GM18498 (cell line): ENCODE measurements around the gene C1QB.

Source experiments
- ATAC-seq: cut with Tn5 transposase; IDR thresholded peaks from one replicate; pipeline ENCODE4 v1.9.1; 2021; ENCODE audit warnings: mild to moderate bottlenecking, moderate library complexity; ENCODE audit not compliant: unreplicated experiment

Gene C1QB

GRCh38 chr1:22652881-22653316, at the start of gene C1QB:
C1QB (plus strand) TSS chr1:22653236; CDS start chr1:22659463, 6,227 bp downstream.
- ATAC-seq: no peak

DNA sequence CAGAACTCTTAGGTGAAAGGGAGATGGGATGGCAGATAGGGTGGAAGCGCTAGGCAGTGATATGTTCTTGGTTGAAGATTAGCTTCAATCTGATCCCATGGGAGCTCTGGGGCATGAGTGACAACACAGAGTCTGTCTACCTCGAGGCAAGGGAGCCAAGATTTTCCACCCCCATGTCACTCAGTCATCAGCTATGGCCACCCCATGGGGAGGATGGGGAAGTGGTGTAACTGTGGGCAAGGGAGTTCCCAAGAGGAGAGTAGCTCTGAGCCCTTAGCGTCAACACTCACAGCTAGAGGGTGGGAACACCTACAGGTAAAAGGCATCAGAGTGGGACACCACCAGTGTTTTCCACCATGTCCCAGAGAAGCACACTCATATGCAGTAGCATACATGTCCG, 46.9 kb upstream of the C1QB start:
- ATAC-seq: no peak

DNA sequence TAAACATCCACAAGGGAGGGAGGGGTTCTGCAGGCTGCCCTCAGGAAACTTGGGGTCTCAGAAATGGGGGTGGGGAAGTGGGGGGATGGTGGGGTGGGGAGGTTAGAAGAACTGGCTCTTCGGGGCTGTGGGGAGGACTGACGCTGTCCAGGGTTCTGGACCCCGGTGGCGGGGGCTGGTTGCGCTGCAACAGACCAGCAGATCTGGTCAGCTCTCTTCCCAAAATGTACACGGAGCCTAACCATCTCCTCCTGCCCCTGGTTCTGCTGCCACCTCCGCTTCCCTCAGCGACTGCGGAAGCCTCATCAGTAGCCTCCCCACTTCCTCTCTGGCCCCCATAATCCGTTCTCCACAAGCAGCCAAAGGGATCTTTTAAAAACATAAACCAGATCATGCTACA, 45.9 kb upstream of the C1QB start:
- no peak for ATAC-seq

DNA sequence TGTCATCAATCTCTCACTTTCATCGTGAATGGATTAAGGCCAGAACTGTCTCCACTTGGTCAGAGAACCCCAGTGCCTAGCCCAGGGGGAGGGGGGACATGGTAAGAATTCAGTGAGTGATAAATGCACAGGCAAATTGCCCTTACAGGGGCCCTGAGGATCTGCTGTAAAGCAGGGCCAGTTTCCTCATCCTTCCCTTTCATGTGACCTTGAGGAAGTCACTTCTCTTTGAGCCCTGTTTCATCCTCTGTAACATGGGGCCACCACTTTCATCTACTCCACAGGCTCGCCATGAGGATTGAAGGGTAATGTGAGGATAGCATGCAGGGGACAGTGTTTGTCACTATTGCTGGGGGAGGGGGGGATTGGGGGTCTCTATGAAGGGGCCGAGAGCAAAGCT, 44.7 kb upstream of the C1QB start:
- ATAC-seq: no peak

GRCh38 chr1:22609291-22609690, 43.7 kb upstream of the C1QB start:
- ATAC-seq: no peak

DNA sequence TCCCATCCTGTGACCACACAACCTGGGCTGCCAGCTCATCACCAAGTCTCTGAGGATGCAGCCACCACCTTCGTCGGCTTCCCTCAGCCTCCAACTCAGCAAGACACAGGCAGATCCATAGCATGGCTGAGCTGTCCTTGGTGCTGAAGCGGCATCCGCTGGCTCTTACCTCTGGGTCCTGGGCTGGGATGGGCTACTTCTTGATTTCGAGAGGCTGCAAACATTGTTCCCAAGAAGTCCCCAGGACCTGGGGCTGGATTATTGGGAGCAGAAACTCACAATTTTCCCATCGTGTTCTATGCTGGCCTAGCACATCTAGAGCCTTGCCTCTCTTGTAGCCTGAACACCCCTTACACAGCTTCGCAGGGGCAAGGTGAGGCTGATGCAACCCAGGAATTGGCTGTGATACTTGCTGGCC, 41.5 kb upstream of the C1QB start:
- no peak for ATAC-seq

- no peak for ATAC-seq
Measured at GRCh38 chr1:22612671-22613571, 40.1 kb upstream of the C1QB start.

DNA sequence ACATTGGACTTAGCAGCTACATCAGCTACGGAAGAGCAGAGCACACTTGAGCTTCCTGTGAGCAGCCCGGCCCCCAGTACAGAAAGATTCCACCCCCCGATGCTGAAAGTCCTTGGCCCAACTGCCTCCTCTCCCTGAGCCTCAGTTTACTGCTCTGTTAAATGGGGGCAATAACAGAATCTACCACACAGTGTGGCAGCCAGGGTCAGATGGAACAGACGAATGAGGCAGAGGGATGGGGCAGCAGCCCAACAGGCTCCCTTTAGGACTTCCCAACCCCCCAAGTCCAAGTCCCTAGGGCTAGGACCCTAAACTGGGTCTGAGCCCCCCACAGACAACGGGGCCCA, 39.5 kb upstream of the C1QB start:
- ATAC-seq: no peak

DNA sequence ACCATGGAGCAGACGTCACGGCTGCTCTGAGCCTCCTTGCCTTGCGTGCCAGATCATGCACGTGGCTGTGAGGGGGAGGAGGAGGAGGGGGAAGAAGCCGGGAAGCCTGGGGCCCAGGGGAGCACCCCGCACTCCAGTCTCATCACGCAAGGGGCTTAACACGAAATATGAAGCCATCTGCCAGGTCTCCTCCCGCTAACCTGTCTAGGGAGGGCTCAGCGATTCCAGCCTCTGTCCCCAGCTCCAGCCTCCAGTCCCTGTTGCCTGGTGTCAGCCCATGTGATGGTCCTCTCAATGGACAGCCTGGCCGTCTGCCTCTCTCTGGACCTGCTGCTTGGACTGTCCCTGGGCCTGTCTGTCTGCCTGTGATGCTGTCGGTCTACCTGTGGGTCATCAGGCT, 39.1 kb upstream of the C1QB start:
- ATAC-seq: no peak

DNA sequence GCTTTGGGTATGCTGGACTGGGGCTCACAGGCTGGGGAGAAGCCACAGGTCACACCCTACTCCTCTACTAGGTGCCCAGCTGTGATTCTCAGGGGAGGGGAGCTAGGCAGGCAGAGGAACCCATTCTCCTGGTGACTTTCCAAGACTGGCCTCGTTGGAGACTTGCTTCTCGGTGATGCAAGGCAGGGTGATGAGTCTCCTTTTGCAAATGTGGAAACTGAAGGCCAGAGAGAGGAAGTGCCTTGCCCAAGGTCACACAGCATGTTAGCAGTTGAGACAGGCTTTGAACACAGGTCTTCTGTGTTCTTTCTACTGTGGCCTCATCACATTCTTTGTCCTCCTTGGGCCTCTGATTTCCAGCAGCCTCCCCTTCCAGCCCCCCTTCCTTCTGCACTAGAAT, 37.1 kb upstream of the C1QB start:
- ATAC-seq: no peak

- ATAC-seq: no peak
Measured at GRCh38 chr1:22616571-22616970, 36.5 kb upstream of the C1QB start.

DNA sequence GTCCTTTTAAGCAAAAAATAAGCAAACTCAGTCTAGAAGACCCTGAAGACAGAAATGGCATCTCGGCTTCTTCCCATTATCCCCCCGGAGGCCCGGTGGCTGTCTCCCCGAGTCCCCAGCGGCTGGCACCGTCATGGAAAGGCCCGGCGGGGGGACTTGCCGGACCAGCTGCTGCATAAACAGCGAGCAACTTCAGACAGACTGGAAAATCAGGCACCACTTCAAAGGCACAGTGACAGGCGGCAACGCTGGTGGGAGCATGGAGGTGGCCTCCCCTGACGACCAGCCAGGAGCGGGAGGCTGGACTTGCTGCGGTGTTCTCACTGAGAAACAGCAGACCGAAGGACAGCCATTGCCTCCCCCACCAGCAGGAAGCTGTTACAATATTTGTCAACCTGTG, 35.0 kb upstream of the C1QB start:
- ATAC-seq: no peak

- no peak for ATAC-seq
Measured at GRCh38 chr1:22619252-22619651, 33.8 kb upstream of the C1QB start.

- ATAC-seq: no peak
Measured at GRCh38 chr1:22619798-22620197, 33.2 kb upstream of the C1QB start.

DNA sequence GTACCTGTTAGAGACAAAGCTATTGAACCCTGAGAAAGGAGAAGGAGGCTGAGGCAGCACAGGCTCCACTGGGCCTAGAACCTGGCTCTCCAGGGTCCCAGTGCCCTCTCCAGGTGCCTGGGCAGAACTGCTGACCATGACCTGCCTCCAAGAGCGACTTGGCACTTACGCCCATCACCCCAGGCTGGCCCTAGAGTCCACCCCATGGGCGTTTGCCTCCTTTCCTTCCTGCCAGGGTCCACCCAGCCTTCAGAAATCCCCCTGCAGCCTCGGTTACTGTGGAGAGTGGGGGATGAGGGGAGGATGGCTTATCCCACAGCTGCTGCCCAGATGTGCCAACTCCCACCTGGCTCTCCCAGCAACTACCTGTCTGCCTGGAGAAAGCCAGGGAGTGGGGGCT, 31.3 kb upstream of the C1QB start:
- no peak for ATAC-seq

DNA sequence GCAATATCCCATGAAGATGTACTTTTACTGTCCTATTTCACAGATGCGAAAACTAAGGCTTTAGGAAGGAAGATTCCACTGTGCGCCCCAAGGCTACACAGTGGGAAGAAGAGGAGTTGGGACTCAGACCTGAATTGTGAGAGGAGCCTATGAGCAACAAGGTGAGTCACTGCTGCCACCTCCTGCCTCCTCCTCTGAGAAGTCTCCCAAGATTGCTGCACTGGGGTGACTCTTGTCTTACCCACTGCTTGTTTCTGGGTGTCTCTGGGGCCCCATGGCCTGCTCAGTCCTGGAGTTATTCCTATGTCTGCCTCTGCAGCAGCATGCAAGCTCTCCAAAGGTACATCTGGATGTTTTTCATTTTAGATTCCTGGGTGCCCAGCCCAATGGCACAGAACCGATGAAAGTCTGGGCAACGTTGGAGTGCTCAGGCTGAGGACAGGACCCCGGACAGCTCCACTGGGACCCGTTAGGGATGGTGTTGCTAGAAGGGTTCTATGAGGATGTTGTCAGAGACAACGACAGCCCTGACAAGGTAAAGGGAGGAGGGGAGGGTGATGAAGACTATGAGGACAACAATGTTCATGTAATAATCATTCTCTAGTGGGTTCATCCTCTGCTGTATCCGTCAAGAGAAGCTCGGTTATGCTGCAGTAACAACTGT, 27.6 kb upstream of the C1QB start:
- no peak for ATAC-seq

GRCh38 chr1:22626237-22627157, 26.5 kb upstream of the C1QB start:
- no peak for ATAC-seq

- ATAC-seq: no peak
Measured at GRCh38 chr1:22627331-22627730, 25.7 kb upstream of the C1QB start.

- ATAC-seq: no peak
Measured at GRCh38 chr1:22628698-22629444, 24.2 kb upstream of the C1QB start.

DNA sequence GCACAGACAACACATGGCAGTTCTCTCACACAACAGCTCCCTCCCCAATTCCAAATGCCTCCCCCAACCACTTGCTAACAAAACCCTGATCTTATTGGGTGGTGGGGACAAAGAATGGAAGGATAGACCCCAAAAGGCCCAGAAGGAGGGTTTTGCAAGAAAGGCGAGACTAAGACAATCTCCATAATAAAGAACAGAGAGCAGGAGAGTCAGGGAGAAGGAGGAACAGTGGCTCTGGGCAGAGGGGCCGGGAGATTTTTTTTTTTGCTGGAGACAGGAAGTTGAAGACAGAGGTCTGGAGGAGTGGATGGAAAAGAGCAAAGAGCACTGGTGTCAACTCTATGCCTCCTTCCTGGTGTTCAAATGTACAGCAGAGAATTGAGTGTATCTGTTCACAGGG, 23.1 kb upstream of the C1QB start:
- ATAC-seq: no peak
